Measurements from ENCODE around the gene NQO2.
"Not testable (repeated sequence)": the region's sequence is repeated elsewhere in the genome, so short reads cannot be mapped to it uniquely, and the experiment has no call there.

Gene NQO2

GRCh38 chr6:2962636-2963035 is 37.1 kb upstream of the NQO2 start:
- peaks cover 13% of the 10 kb centered on the region for H3K4me1 Mint-ChIP-seq
- H3K36me3 Mint-ChIP-seq, result no peaks in the 10 kb centered on the region
- no peaks in the 10 kb centered on the region for H3K9me3 Mint-ChIP-seq
- no peak overlapping the region for H3K27ac Mint-ChIP-seq
- peaks cover 29% of the 10 kb centered on the region for H3K27me3 Mint-ChIP-seq
- DNase-seq, result no peak
- CTCF ChIA-PET, result interaction anchor here (2.2 kb wide), 1 partner anchor 10 kb away, joined by 7 read pairs; no protein-coding TSS in a partner anchor
- H3K4me3 Mint-ChIP-seq, result no peak overlapping the region

GRCh38 chr6:2963756-2964155 is 35.9 kb upstream of the NQO2 start:
- H3K9me3 Mint-ChIP-seq, result no peaks in the 10 kb centered on the region
- DNase-seq, result no peak
- H3K4me1 Mint-ChIP-seq, result peaks cover 4% of the 10 kb centered on the region
- H3K27ac Mint-ChIP-seq, result no peak overlapping the region
- H3K36me3 Mint-ChIP-seq, result no peaks in the 10 kb centered on the region
- peaks cover 31% of the 10 kb centered on the region for H3K27me3 Mint-ChIP-seq
- CTCF ChIA-PET, result interaction anchor here (2.2 kb wide), 1 partner anchor 11 kb away, joined by 7 read pairs; no protein-coding TSS in a partner anchor
- no peak overlapping the region for H3K4me3 Mint-ChIP-seq

GRCh38 chr6:2964793-2965505 is 34.7 kb upstream of the NQO2 start:
- Mint-ChIP-seq H3K27me3 (peaks cover 28% of the 10 kb centered on the region), H3K9me3 (no peaks in the 10 kb centered on the region), H3K36me3 (no peaks in the 10 kb centered on the region), H3K4me1 (peaks cover 2% of the 10 kb centered on the region), H3K4me3 (no peak overlapping the region), H3K27ac (no peak overlapping the region)
- no peak for DNase-seq
- CTCF ChIA-PET, result interaction anchor here (2.0 kb wide), 1 partner anchor 13 kb away, joined by 7 read pairs; no protein-coding TSS in a partner anchor

- CTCF ChIA-PET, result interaction anchor here (1.2 to 2.0 kb wide), 2 partner anchors 9 to 14 kb away, joined by 3 to 7 read pairs; no protein-coding TSS in a partner anchor
These were observed 33.3 kb upstream of the NQO2 start for GRCh38 chr6:2966347-2966746.

GRCh38 chr6:2967936-2968335 is 31.8 kb upstream of the NQO2 start:
- Mint-ChIP-seq H3K36me3 (peaks cover 9% of the 10 kb centered on the region), H3K27me3 (peaks cover 28% of the 10 kb centered on the region), H3K27ac (no peak overlapping the region), H3K4me3 (no peak overlapping the region), H3K4me1 (peaks cover 20% of the 10 kb centered on the region), H3K9me3 (peaks cover 5% of the 10 kb centered on the region)
- no peak for DNase-seq
- CTCF ChIA-PET, result no interaction called here

More at GRCh38 chr6:2966347-2966746, 33.3 kb upstream of the NQO2 start:
- DNase-seq, result no peak
- H3K27ac Mint-ChIP-seq, result no peak overlapping the region
- peaks cover 25% of the 10 kb centered on the region for H3K27me3 Mint-ChIP-seq
- H3K9me3 Mint-ChIP-seq, result no peaks in the 10 kb centered on the region
- peaks cover 6% of the 10 kb centered on the region for H3K4me1 Mint-ChIP-seq
- no peak overlapping the region for H3K4me3 Mint-ChIP-seq
- peaks cover 1% of the 10 kb centered on the region for H3K36me3 Mint-ChIP-seq

- Mint-ChIP-seq H3K4me3 (no peak overlapping the region), H3K27me3 (peaks cover 35% of the 10 kb centered on the region), H3K9me3 (peaks cover 6% of the 10 kb centered on the region), H3K27ac (no peak overlapping the region), H3K36me3 (peaks cover 9% of the 10 kb centered on the region), H3K4me1 (peaks cover 21% of the 10 kb centered on the region)
- DNase-seq, result no peak
- CTCF ChIA-PET, result no interaction called here
These were observed 31.0 kb upstream of the NQO2 start for GRCh38 chr6:2968600-2969135.

GRCh38 chr6:2969549-2969948 is 30.1 kb upstream of the NQO2 start:
- H3K27ac Mint-ChIP-seq, result no peak overlapping the region
- peaks cover 40% of the 10 kb centered on the region for H3K27me3 Mint-ChIP-seq
- H3K4me3 Mint-ChIP-seq, result peak overlapping the region; percentile 8
- H3K36me3 Mint-ChIP-seq, result peaks cover 9% of the 10 kb centered on the region
- peaks cover 21% of the 10 kb centered on the region for H3K4me1 Mint-ChIP-seq
- no peak for DNase-seq
- CTCF ChIA-PET, result no interaction called here
- peaks cover 6% of the 10 kb centered on the region for H3K9me3 Mint-ChIP-seq

GRCh38 chr6:2970034-2970685 is 29.5 kb upstream of the NQO2 start:
- CTCF ChIA-PET, result no interaction called here

GRCh38 chr6:2970753-2971419 is 28.8 kb upstream of the NQO2 start:
- Mint-ChIP-seq H3K4me3 (peak overlapping the region; percentile 82), H3K27me3 (peaks cover 45% of the 10 kb centered on the region), H3K36me3 (peaks cover 9% of the 10 kb centered on the region), H3K27ac (peak overlapping the region; percentile 42), H3K4me1 (peaks cover 21% of the 10 kb centered on the region), H3K9me3 (peaks cover 6% of the 10 kb centered on the region)
- CTCF ChIA-PET, result no interaction called here
- DNase-seq, result peak; percentile 69

More at GRCh38 chr6:2970034-2970685, 29.5 kb upstream of the NQO2 start:
- Mint-ChIP-seq H3K4me1 (peaks cover 21% of the 10 kb centered on the region), H3K9me3 (peaks cover 6% of the 10 kb centered on the region), H3K4me3 (peak overlapping the region; percentile 82), H3K36me3 (peaks cover 9% of the 10 kb centered on the region), H3K27ac (peak overlapping the region; percentile 42), H3K27me3 (peaks cover 45% of the 10 kb centered on the region)
- no peak for DNase-seq

GRCh38 chr6:2971420-2972218 is 28.1 kb upstream of the NQO2 start, which contains the start of gene SERPINB6:
Gene SERPINB6 (minus strand): TSS chr6:2971567. CDS start chr6:2959332, 12,235 bp downstream.
- H3K4me3 Mint-ChIP-seq, result peak within 1 kb of the TSS; percentile 82
- H3K27ac Mint-ChIP-seq, result peak within 1 kb of the TSS; percentile 63
- peaks cover 21% of the 10 kb centered on the region for H3K4me1 Mint-ChIP-seq
- peaks cover 49% of the 10 kb centered on the region for H3K27me3 Mint-ChIP-seq
- peaks cover 6% of the 10 kb centered on the region for H3K9me3 Mint-ChIP-seq
- CTCF ChIA-PET, result interaction anchor here (0.6 to 1.0 kb wide), 2 partner anchors 16 to 238 kb away, joined by 3 to 4 read pairs; no protein-coding TSS in a partner anchor
- H3K36me3 Mint-ChIP-seq, result peaks cover 9% of the 10 kb centered on the region
- DNase-seq, result peak; percentile 54

GRCh38 chr6:2972219-2972487 is 27.5 kb upstream of the NQO2 start:
- H3K9me3 Mint-ChIP-seq, DNase-seq, H3K36me3 Mint-ChIP-seq: not testable (repeated sequence)
- peak overlapping the region; percentile 63 for H3K27ac Mint-ChIP-seq
- H3K4me1 Mint-ChIP-seq, result peaks cover 21% of the 10 kb centered on the region
- CTCF ChIA-PET, result interaction anchor here (0.6 to 1.0 kb wide), 2 partner anchors 15 to 238 kb away, joined by 3 to 4 read pairs; no protein-coding TSS in a partner anchor
- peaks cover 48% of the 10 kb centered on the region for H3K27me3 Mint-ChIP-seq
- H3K4me3 Mint-ChIP-seq, result peak overlapping the region; percentile 77

- not testable (repeated sequence) for H3K36me3 Mint-ChIP-seq, H3K9me3 Mint-ChIP-seq, H3K27ac Mint-ChIP-seq, DNase-seq
- Mint-ChIP-seq H3K4me1 (peaks cover 21% of the 10 kb centered on the region), H3K27me3 (peaks cover 52% of the 10 kb centered on the region), H3K4me3 (peak overlapping the region; percentile 77)
- CTCF ChIA-PET, result interaction anchor here (0.6 to 1.1 kb wide), 3 partner anchors 15 to 237 kb away, joined by 3 to 4 read pairs (median 4); no protein-coding TSS in a partner anchor
These were observed 27.0 kb upstream of the NQO2 start for GRCh38 chr6:2972685-2973084.

GRCh38 chr6:2973180-2973579 is 26.5 kb upstream of the NQO2 start:
- H3K4me3 Mint-ChIP-seq, H3K27ac Mint-ChIP-seq, H3K9me3 Mint-ChIP-seq, H3K36me3 Mint-ChIP-seq, DNase-seq: not testable (repeated sequence)
- H3K27me3 Mint-ChIP-seq, result peaks cover 54% of the 10 kb centered on the region
- CTCF ChIA-PET, result interaction anchor here (1.1 kb wide), 1 partner anchor 30 kb away, joined by 4 read pairs; no protein-coding TSS in a partner anchor
- H3K4me1 Mint-ChIP-seq, result peaks cover 21% of the 10 kb centered on the region

Data from activated naive CD4-positive, alpha-beta T cell treated with anti-CD3 and anti-CD28 coated beads, Interleukin-2, amount 10 ng/mL, durations not matched to agents 7 days and 5 days (primary cell).